Fibroblast of skin of right biceps (primary cell): ENCODE results near the gene SMIM21.

Experiments
- DNase-seq: peaks from one replicate; pipeline ENCODE4 v3.0.0-alpha.2; 2013

The SMIM21 gene

DNA sequence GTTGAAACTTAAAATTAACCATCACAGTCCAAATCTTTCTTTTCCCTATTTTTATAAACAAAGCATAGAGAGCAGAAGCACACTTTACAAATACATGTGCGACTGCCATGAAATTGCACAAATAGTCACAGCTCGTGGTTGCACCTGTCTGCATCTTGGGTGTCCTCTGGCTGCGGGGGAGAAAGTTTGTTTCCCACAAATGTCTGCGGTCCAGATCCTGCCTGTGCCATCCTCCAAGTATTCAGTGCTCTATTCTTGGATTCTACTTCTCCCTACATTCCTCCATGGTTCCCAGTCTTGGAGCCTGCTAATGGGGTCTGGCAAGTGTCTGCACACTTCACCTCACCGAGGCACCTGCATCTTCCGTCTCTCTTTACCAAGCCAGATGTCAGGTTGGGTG, 52.2 kb downstream of the SMIM21 start:
- no peak for DNase-seq

GRCh38 chr18:75374466-75374865, 53.0 kb downstream of the SMIM21 start:
- no peak for DNase-seq

- no peak for DNase-seq
Observed at GRCh38 chr18:75369026-75369721, 58.3 kb downstream of the SMIM21 start.

DNA sequence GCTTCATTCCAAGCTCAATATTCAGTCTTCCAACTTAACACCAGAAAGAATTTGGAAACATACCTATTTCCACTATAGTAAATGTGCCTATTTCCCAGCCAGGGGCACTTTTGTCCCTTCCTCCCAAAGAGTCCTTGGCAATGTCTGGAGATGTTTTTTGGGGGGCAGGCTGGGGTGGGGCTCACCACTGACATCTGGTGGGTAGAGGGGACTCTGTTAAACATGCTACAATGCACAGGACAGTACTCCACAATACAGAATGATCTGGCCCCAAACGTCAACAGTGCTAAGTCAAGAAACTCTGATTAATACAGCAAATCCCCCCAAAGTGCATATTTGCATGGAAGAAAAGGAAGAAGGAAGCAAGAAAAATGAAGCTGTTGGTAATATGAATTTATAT, 61.7 kb downstream of the SMIM21 start:
- DNase-seq: no peak

DNA sequence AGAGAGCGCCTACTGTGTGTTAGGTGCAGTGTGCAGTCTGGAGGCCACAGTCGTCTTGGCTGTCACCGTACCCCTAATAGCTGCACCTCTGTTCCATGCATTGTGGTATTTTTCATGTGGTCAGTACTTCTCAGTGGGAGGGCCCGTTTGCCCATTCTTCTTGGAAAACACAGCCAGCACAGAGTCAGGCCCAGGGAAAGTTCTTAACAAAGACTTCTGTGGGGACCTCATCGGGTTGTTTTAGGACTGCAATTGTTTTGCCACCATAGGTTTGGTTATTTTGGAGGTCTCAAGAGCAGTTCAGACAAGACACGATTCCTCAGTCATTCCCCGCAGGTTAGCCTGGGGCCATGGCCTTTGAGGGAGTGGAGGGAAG, 62.3 kb downstream of the SMIM21 start:
- no peak for DNase-seq

DNA sequence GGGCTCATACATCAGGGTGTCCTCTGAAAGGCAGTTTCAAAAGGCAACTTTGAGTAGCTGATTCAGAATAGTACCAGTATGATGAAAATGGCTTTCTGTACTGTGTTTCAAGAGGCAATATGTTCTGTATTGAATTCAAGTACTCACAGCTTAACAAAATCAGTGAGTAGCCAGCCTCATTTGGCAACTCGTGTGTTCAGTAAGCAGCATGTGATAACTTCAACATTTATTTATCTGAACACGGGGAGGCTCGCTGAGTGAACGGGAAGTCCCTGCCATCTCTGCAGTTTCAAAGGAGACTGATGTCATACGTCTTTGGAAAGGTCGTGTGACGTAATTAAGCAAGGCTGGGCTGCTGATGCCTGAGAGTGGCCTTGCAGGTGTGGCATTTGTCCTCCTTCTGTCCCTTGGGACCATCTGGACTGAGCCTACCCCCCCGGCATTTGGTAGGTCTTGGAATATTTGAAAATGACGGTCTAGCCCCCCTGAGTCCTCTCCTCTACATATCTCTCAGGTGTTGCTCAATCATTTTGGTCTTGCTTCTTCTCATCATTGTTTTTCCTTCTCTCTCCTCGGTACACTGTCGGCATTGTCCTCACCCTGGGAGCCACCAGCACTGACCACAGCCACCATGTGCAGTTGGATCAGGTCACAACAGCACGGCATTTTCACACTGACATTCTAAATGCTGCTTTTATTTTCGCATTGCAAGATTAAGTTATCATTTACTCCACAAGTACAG, 62.8 kb downstream of the SMIM21 start:
- no peak for DNase-seq

DNA sequence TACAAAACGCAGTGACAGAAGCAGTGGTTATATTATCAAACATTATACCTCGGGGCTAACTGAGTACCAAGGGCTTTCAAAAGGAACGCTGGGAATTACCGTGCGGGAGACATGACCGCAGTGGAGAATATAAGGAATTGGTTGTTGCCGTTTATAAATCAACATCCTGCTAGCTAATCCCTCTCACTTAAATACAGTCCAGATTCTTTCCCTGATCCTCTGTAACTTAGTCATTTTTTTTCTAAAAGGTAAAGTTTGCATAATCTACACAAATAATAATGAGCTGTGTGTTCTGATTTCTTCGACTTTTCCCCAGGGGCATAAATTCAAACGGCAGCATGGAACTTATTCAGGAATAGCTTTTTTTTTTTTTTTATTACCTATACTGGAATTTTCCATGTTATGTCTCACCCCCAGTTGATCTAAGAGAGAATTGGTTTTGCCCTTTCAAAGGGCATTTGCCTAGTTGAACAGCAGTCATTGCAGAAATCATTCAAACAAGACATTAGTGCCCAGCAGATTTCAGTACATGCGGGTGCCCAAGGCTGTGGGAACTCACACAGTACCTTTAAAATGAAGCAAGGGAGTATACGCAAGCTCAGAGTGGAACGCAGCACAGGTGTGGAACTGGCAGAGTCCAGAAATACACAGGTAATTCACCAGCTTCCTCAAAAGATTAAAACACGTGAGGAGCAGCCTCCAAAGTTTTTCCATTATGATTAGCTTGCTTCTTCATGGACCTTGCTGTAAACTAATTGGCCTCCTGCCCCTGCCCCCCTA, 63.9 kb downstream of the SMIM21 start:
- no peak for DNase-seq

DNA sequence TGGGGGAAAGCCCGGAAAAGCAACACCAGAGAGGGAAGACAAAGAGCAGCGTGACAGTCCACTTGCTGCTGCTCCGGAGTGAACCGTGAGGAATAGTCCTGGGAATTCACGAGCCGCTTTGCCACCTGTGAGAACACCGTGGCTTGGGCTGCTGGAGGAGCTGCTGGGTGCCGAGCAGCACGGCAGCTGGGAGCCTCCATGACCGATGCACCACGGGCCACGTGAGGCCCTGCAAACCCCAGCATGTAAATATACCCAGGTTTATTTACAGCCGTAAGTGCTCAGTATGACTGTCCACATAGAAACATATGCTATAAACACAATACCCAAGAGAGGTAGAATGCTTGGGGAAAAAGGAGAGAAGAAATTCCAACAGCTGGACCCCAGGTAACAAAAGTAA, 65.1 kb downstream of the SMIM21 start:
- DNase-seq: no peak

DNA sequence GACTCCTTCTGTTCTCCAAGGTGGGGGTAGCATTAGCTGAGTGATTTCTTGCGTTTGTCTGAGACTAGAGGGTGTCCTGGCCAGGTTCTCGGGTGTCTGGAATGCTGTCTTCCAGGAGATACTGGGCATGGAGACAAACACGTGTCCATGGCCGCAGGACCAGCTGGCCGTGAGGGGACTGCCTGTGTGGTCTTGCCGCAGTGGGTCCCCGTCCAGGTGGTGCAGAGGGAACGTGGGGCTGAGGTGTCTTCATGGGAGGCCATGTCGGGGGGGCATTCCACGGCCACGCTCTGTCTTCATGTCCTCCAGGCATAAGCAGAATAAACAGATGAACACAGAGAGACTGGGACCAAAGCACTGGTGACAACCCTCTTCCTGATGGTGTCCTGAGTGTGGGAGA, 66.6 kb downstream of the SMIM21 start:
- no peak for DNase-seq

DNA sequence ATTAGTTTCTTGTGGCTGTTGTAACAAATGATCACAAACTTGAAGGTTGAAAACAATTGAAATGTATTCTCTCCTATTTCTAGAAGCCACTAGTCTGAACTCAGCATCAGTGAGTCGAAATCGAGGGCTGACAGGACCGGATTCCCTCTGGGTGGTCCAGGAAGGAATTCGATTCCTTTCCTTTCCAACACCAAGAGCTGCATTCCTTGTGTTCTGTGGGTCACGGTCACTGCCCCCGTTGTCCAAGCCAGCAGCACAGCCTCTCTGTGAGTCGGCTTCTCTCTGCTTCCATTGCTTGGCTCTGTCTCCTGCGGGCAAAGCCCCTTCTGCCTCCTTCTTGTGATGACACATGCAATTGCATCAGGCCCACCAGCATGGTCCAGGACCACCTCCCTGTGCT, 67.3 kb downstream of the SMIM21 start:
- DNase-seq: peak; percentile 28
